Adipose tissue (tissue), 3 donors: ENCODE results near the gene GTPBP1. TPM values are rescaled to one million over a fixed set of nuclear protein-coding genes. Genes with fewer than 3 reads are reported as not detected.

ENCODE experiments used
- H3K27ac ChIP-seq: one replicate; pipeline ENCODE4 v1.5.1; 2013; ENCODE audit warnings: low read depth, low read length
- WGBS, 3 donors: extraction: QIAGEN DNeasy Blood & Tissue Kit; methylation state at CpG; one replicate each; pipeline ENCODE4 v1.1.7; 2013; 5-methylcytosine and 5-hydroxymethylcytosine counted together
- polyA plus RNA-seq, 3 donors: library from polyadenylated mRNA; stranded (reverse); fragments of 200-250 nt; gene quantifications; one replicate each; pipeline ENCODE4 v1.2.3, GENCODE V29; 2013
- donor health status: healthy with polysubstance abuse.
- donor health status: Bipolar disorder and iron deficiency.
- donor health status: healthy.

GTPBP1 gene
- polyA plus RNA-seq, 3 donors: 13.2 to 20.9 (median 13.9) TPM

GRCh38 chr22:38767313-38767712 lies 61.6 kb downstream of the GTPBP1 start:
- 82 to 85% (median 83%) methylated on average over 9 of the region's 9 CpGs for WGBS, 3 donors
- H3K27ac ChIP-seq: no peak overlapping the region

GRCh38 chr22:38768036-38768435 lies 62.3 kb downstream of the GTPBP1 start:
- WGBS, 3 donors: 89 to 96% (median 94%) methylated on average over 10 to 11 of the region's 11 CpGs
- H3K27ac ChIP-seq: no peak overlapping the region

DNA sequence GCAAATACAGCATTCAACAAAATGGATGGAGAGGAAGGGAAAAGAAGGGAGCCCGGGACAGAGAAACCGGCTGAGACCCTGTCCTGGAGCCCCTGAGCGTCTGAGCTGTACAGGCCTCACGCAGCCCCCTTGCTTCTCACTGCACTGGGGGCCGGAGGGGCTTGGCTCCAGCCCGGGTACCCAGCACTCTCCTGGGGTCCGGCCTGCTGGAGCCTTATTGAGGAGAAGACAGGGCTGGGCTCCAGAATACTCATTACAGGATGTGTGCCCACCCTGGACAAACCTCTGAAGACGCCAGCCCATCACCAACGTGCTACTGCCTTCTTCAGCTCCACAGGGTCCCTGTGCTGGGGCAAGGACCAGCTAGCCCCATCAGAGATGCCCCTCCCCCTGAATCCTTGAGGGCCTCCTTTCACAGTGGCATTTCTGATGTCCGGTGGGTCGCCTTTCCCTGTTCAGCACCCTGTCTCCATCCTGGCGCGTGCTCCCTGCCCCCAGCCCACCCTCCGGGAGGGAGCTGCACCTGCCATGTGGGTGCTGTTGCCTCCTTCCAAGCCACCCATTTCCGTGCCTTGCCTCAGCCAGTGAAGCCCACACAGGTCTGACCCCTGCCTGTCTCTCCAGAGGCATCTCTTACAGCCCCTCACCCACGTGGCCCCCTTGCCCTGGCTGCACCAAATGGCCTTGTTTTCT lies 64.7 kb downstream of the GTPBP1 start:
- no peak overlapping the region for H3K27ac ChIP-seq
- WGBS, 3 donors: 91 to 94% (median 93%) methylated on average over 16 of the region's 16 CpGs

- no peak overlapping the region for H3K27ac ChIP-seq
- 58 to 76% (median 69%) methylated on average over 8 of the region's 8 CpGs for WGBS, 3 donors
These were observed 66.8 kb downstream of the GTPBP1 start for GRCh38 chr22:38772623-38772873.

DNA sequence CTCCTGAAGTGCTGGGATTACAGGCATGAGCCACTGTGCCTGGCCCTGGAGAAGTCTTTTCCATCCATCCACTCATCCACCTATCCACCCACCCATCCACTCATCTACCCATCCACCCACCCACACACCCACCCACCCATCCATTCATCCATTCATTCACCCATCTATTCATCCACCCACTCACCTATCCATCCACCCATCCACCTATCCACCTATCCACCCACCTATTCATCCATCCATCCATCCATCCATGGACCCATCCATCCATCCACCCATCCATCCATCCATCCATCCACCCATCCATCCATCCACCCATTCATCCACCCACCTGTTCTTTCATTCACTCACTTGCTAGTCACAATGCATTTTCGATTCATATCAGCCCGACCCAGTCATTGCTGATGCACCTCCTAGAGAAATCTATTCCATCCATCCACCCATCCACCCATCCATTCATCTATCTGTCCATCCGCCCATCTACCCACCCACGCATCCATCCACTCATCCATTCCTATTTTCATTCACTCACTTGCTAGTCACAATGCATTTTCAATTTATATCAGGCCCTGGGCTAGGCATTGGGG lies 67.7 kb downstream of the GTPBP1 start:
- H3K27ac ChIP-seq: no peak overlapping the region
- WGBS, 3 donors: 94 to 98% (median 96%) methylated on average over 4 of the region's 4 CpGs

GRCh38 chr22:38774496-38775166 lies 68.9 kb downstream of the GTPBP1 start:
- no peak overlapping the region for H3K27ac ChIP-seq
- 74 to 83% (median 74%) methylated on average over 11 of the region's 11 CpGs for WGBS, 3 donors

DNA sequence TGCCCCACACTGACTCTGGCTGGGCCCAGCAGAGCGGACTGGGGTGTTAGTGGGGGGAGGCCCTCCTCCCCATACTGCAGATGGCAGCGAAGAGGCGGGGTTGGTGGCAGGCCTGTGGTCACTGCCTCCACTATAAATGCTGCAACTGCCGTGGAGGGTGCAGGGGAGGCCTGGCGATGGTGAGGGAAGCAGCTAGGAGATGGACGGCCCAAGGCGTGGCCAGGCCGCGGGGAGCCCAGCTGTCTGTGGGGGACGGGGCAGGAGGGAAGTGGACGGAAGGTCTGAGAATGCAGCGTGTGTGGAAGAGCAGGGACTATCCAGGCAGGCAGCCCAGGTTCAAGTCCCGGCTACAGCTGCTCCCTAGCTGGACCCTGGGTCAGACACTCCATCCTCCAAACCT lies 69.9 kb downstream of the GTPBP1 start:
- WGBS, 3 donors: 69 to 75% (median 72%) methylated on average over 13 of the region's 13 CpGs
- no peak overlapping the region for H3K27ac ChIP-seq

DNA sequence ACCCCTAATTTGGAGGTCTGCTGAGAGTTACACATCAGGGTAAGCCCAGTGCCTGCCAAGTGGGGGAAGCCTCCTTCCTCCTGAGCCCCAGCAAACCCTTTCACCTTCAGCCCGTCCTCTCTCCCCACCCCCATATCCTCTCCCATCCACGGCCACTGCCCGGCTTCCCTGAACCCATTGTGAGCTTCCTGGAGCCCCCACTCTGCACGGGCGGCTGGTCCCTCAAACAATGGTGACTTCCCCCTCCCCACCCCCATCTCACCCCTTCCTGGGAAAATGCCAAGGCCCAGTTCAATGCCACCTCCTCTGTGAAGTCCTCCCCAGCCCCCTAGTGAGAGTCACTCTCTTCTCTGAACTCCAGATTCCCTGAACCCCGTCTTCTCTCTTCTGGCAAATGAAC lies 70.3 kb downstream of the GTPBP1 start:
- H3K27ac ChIP-seq: no peak overlapping the region
- 51 to 74% (median 54%) methylated on average over 6 of the region's 6 CpGs for WGBS, 3 donors

DNA sequence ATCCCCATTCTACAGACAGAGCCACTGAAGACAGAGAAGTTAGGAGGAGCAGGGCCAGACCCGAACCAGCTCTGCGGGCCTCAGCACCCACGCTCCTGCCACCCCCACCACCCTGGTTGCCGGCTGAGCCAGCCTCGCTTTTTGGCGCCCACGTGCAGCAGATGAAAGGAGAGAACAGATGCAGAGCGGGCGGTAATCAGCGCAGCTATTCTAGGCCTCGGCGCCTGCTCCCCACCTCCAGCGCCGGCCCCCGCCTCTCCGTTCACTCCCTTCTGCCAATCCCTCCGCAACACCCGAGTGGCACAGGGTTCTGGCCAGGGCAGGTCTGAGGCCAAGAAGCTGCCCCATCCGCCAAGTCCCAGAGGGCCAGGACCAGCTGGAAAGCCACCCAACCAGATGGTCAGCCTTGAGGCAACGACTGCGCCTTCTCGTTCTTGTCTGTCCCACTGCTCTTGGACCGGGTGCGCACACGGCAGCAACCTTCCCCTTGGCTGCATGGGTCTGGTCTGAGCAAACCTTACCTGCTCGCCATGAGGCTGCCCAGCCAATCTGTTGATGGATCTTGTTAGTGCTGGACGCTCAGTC lies 71.4 kb downstream of the GTPBP1 start:
- WGBS, 3 donors: 92 to 95% (median 94%) methylated on average over 27 of the region's 27 CpGs
- H3K27ac ChIP-seq: no peak overlapping the region

DNA sequence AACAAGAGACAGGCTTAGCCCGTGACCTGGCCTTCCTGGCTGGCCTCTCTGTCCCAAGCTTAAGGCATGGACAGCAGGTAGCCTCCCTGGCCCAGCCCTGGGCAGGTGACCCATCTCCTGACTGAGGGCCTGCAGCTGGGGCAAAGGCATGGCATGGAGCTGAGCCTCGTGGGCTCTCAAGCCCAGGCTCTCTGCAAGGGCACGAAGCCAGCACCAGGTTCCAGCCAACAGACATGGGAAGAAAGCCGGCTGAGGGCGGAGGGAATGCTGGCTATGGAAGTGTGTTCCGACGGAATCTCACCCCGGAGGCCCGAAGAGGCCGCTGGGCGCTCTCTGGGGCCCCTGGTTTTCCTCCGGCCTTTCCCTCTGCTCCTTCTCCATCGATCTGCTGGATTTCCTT lies 75.3 kb downstream of the GTPBP1 start:
- no peak overlapping the region for H3K27ac ChIP-seq
- WGBS, 3 donors: 74 to 88% (median 79%) methylated on average over 13 of the region's 13 CpGs

DNA sequence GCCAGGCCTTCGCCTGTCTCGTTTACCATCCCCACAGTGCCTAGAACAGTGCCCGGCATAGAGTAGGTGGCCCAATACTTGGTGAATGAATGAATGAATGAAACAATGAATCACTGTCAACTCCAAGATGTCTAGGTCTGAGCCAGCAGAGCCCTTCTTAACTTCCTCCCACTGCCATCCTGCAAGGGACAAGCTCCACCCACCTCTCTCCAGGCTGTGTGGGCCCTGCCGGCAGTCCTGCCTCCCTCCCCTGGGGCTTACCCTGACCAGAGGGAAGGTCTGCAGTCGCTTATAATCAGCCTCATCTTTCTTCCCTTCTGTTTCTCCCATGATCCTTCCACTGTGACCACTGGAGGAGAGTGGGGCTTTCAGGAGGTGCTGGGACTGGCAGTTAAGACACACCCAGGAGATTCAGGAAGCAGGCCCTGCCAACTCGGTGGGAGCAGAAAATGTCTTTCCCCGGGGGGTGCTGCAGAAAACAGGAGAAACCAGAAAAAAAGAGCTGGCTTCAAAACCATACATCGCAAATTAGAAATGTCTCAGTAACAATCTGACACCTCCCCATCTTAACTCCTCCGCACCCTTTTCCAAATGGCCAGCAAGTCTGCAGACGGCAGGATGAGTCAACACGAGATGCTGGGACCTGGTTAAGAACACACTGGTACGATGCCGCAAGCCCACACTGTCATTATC lies 76.8 kb downstream of the GTPBP1 start:
- no peak overlapping the region for H3K27ac ChIP-seq

More for the DNA sequence above, 76.8 kb downstream of the GTPBP1 start:
- 50 to 80% (median 54%) methylated on average over 13 of the region's 13 CpGs for WGBS, 3 donors

Other genes starting within 250 kb of the GTPBP1 start
- gene KDELR3, start 237.8 kb upstream of the GTPBP1 start, polyA plus RNA-seq: 10 to 100 TPM in 1 of 3 donors, 1 to 10 TPM in 2; 6.5 to 24.2 (median 8.0) TPM
- 100 to 1,000 TPM; 124 to 144 (median 140) TPM for gene DDX17, start 199.6 kb upstream of the GTPBP1 start, polyA plus RNA-seq
- 10 to 100 TPM in 1 of 3 donors, under 1 TPM in 2; 0.16 to 18.2 (median 0.23) TPM for gene DMC1, start 135.8 kb upstream of the GTPBP1 start, polyA plus RNA-seq
- gene FAM227A, start 49.6 kb upstream of the GTPBP1 start, polyA plus RNA-seq: under 1 TPM in 2 of 3 donors, not detected in 1; 0.04 to 0.15 TPM
- 10 to 100 TPM; 22.8 to 69.5 (median 23.6) TPM for gene CBY1, start 49.3 kb upstream of the GTPBP1 start, polyA plus RNA-seq
- gene TOMM22, start 24.0 kb upstream of the GTPBP1 start, polyA plus RNA-seq: 10 to 100 TPM; 18.6 to 48.8 (median 39.9) TPM
- 10 to 100 TPM; 22.5 to 37.8 (median 34.1) TPM for gene JOSD1, start 5.0 kb upstream of the GTPBP1 start, polyA plus RNA-seq
- 100 to 1,000 TPM in 1 of 3 donors, 10 to 100 TPM in 2; 76.8 to 218 (median 76.9) TPM for gene SUN2, start 50.1 kb downstream of the GTPBP1 start, polyA plus RNA-seq
- 10 to 100 TPM; 11.6 to 16.0 (median 14.2) TPM for gene DNAL4, start 88.2 kb downstream of the GTPBP1 start, polyA plus RNA-seq
- 1 to 10 TPM; 2.7 to 3.6 (median 2.7) TPM for gene NPTXR, start 138.1 kb downstream of the GTPBP1 start, polyA plus RNA-seq
- gene CBX6, start 166.3 kb downstream of the GTPBP1 start, polyA plus RNA-seq: 10 to 100 TPM in 2 of 3 donors, 1 to 10 TPM in 1; 9.6 to 26.3 (median 14.9) TPM